Naive thymus-derived CD8-positive, alpha-beta T cell (primary cell): Measurements from ENCODE around the gene MS4A4E. TPM values are rescaled to one million over a fixed set of nuclear protein-coding genes. Genes with fewer than 3 reads are reported as not detected.
"Not testable (repeated sequence)": the region's sequence is repeated elsewhere in the genome, so short reads cannot be mapped to it uniquely, and the experiment has no call there.

Source experiments
- ATAC-seq, 2 donors: fragments of 150-1000 bp; cut with Tn5 transposase in 1 of 2; sonication (Bioruptor Pico), chemical (Tn5 transposase) in 1 of 2; 1 replicate in 1 of 2; 2 replicates in 1 of 2; pipeline ENCODE4 v1.10.0; 2021; ENCODE audit warnings: mild to moderate bottlenecking in 2 of 2, moderate library complexity in 2 of 2
- POLR2A ChIA-PET: fragments of 350-600 bp; sonication (Branson Sonifier 250); formaldehyde crosslinking; loops from one replicate; lab custom pipeline; 2021; ENCODE audit warnings: antibody characterized with exemption; lab: Charles Lee
- DNase-seq, 10 donors: peaks; one replicate each; pipeline versions ENCODE4 v3.0.0 to v3.0.0-alpha.2; 2020 to 2022
- H3K27ac Mint-ChIP-seq, 10 donors: one replicate each; pipeline ENCODE4 v1.8.0; 2020 to 2022; ENCODE audit warnings: mild to moderate bottlenecking in 10 of 10, mixed read lengths in 10 of 10, moderate library complexity in 4 of 10, inconsistent platforms in 1 of 10
- H3K27me3 Mint-ChIP-seq, 5 donors: one replicate each; pipeline ENCODE4 v1.8.0; 2021 to 2022; ENCODE audit warnings: mixed read lengths in 5 of 5
- H3K36me3 Mint-ChIP-seq, 3 donors: one replicate each; pipeline ENCODE4 v1.8.0; 2020 to 2022; ENCODE audit warnings: mixed read lengths in 3 of 3, mild to moderate bottlenecking in 2 of 3, inconsistent platforms in 1 of 3
- H3K4me1 Mint-ChIP-seq, 4 donors: one replicate each; pipeline ENCODE4 v1.8.0; 2021 to 2022; ENCODE audit warnings: mixed read lengths in 4 of 4
- H3K4me3 Mint-ChIP-seq, 10 donors: one replicate each; pipeline ENCODE4 v1.8.0; 2020 to 2022; ENCODE audit warnings: mild to moderate bottlenecking in 10 of 10, mixed read lengths in 10 of 10, moderate library complexity in 6 of 10, inconsistent platforms in 1 of 10
- H3K9me3 Mint-ChIP-seq, 9 donors: one replicate each; pipeline ENCODE4 v1.8.0; 2020 to 2022; ENCODE audit warnings: mixed read lengths in 9 of 9, mild to moderate bottlenecking in 3 of 9, inconsistent platforms in 1 of 9, moderate library complexity in 1 of 9
- polyA plus RNA-seq, 3 donors: library from polyadenylated mRNA; unstranded; fragments of 300-500 nt; fragmentation: Illumina TruSeq; gene quantifications; one replicate each; pipeline ENCODE4 v1.2.3, GENCODE V29; 2021
- total RNA-seq, 8 experiments: library from RNA in 2 of 8; stranded (reverse) in 2 of 8; gene quantifications; one replicate each; pipeline ENCODE4 v1.2.3 and lab custom pipeline; 2021 to 2026

MS4A4E gene
- total and polyA plus RNA-seq, 5 experiments from 2014 or later: not detected

- not testable (repeated sequence) for DNase-seq, H3K4me3 Mint-ChIP-seq
- H3K27me3 Mint-ChIP-seq: peaks cover 0 to 20% (median 7%) of the 10 kb centered on the region in 5 donors
These were observed 56.8 kb downstream of the MS4A4E start for GRCh38 chr11:60186128-60186527.

GRCh38 chr11:60185512-60185827 is 57.5 kb downstream of the MS4A4E start:
- peaks cover 0 to 17% (median 6%) of the 10 kb centered on the region in 9 donors for H3K9me3 Mint-ChIP-seq
- ATAC-seq, POLR2A ChIA-PET, H3K36me3 Mint-ChIP-seq, H3K27ac Mint-ChIP-seq, H3K4me3 Mint-ChIP-seq, DNase-seq: not testable (repeated sequence)
- peaks cover 1 to 20% (median 10%) of the 10 kb centered on the region in 5 donors for H3K27me3 Mint-ChIP-seq
- peaks cover 0 to 56% (median under 1%) of the 10 kb centered on the region in 4 donors for H3K4me1 Mint-ChIP-seq

More at GRCh38 chr11:60186128-60186527, 56.8 kb downstream of the MS4A4E start:
- H3K27ac Mint-ChIP-seq, H3K36me3 Mint-ChIP-seq, POLR2A ChIA-PET, ATAC-seq: not testable (repeated sequence)
- peaks cover 0 to 17% (median 6%) of the 10 kb centered on the region in 9 donors for H3K9me3 Mint-ChIP-seq
- peaks cover 0 to 55% (median under 1%) of the 10 kb centered on the region in 4 donors for H3K4me1 Mint-ChIP-seq

GRCh38 chr11:60184824-60185511 is 58.0 kb downstream of the MS4A4E start:
- Mint-ChIP-seq H3K9me3 (peaks cover 0 to 17% (median 6%) of the 10 kb centered on the region in 9 donors), H3K4me1 (peaks cover 0 to 61% (median under 1%) of the 10 kb centered on the region in 4 donors), H3K27me3 (peaks cover 3 to 20% (median 11%) of the 10 kb centered on the region in 5 donors), H3K27ac (no peak overlapping the region), H3K4me3 (no peak overlapping the region), H3K36me3 (peaks cover 3 to 7% (median 4%) of the 10 kb centered on the region in 3 donors)
- POLR2A ChIA-PET: no interaction called here
- ATAC-seq (no peak), DNase-seq (no peak)

- Mint-ChIP-seq H3K36me3 (peaks cover 3 to 7% (median 4%) of the 10 kb centered on the region in 3 donors), H3K4me1 (peaks cover 0 to 59% (median under 1%) of the 10 kb centered on the region in 4 donors), H3K27ac (no peak overlapping the region), H3K9me3 (peaks cover 0 to 17% (median 6%) of the 10 kb centered on the region in 9 donors), H3K27me3 (peaks cover 3 to 20% (median 11%) of the 10 kb centered on the region in 5 donors), H3K4me3 (no peak overlapping the region)
- ATAC-seq: no peak
- POLR2A ChIA-PET: no interaction called here
- DNase-seq: no peak
These were observed 59.2 kb downstream of the MS4A4E start for GRCh38 chr11:60183591-60184205.

GRCh38 chr11:60182541-60183330 is 60.2 kb downstream of the MS4A4E start, which contains the start of gene MS4A6A:
Gene MS4A6A (minus strand): TSS chr11:60183083. CDS start chr11:60181727, 1,356 bp downstream.
- H3K36me3 Mint-ChIP-seq: peaks cover 3 to 7% (median 4%) of the 10 kb centered on the region in 3 donors
- peaks cover 0 to 14% (median 6%) of the 10 kb centered on the region in 9 donors for H3K9me3 Mint-ChIP-seq
- H3K27me3 Mint-ChIP-seq: peaks cover 3 to 20% (median 11%) of the 10 kb centered on the region in 5 donors
- POLR2A ChIA-PET: no interaction called here
- H3K27ac Mint-ChIP-seq: no peak within 1 kb of the TSS
- H3K4me3 Mint-ChIP-seq: peak within 1 kb of the TSS in 1 of 10 donors; percentile 60
- peaks cover 0 to 54% (median under 1%) of the 10 kb centered on the region in 4 donors for H3K4me1 Mint-ChIP-seq
- ATAC-seq (no peak), DNase-seq (no peak)

GRCh38 chr11:60175860-60176275 is 67.1 kb downstream of the MS4A4E start:
- Mint-ChIP-seq H3K4me3 (no peak overlapping the region), H3K9me3 (peaks cover 0 to 3% (median 1%) of the 10 kb centered on the region in 9 donors), H3K36me3 (no peaks in the 10 kb centered on the region), H3K27me3 (peaks cover 3 to 11% (median 8%) of the 10 kb centered on the region in 5 donors), H3K4me1 (peaks cover 0 to 14% (median 0%) of the 10 kb centered on the region in 4 donors), H3K27ac (no peak overlapping the region)
- DNase-seq (no peak), ATAC-seq (no peak)
- POLR2A ChIA-PET: no interaction called here

GRCh38 chr11:60172011-60172410 is 70.9 kb downstream of the MS4A4E start:
- peaks cover 0 to 13% (median 0%) of the 10 kb centered on the region in 3 donors for H3K36me3 Mint-ChIP-seq
- POLR2A ChIA-PET: no interaction called here

GRCh38 chr11:60170566-60170965 is 72.4 kb downstream of the MS4A4E start:
- peaks cover 0 to 13% (median 0%) of the 10 kb centered on the region in 3 donors for H3K36me3 Mint-ChIP-seq

More at GRCh38 chr11:60172011-60172410, 70.9 kb downstream of the MS4A4E start:
- peaks cover 0 to 30% (median 17%) of the 10 kb centered on the region in 9 donors for H3K9me3 Mint-ChIP-seq
- ATAC-seq (no peak), DNase-seq (no peak)
- H3K27me3 Mint-ChIP-seq: peaks cover 0 to 13% (median 3%) of the 10 kb centered on the region in 5 donors
- H3K27ac Mint-ChIP-seq: no peak overlapping the region
- peaks cover 0 to 7% (median 0%) of the 10 kb centered on the region in 4 donors for H3K4me1 Mint-ChIP-seq
- no peak overlapping the region for H3K4me3 Mint-ChIP-seq

GRCh38 chr11:60169264-60169915 is 73.5 kb downstream of the MS4A4E start:
- Mint-ChIP-seq H3K27me3 (peaks cover 0 to 6% (median 3%) of the 10 kb centered on the region in 5 donors), H3K9me3 (peaks cover 0 to 30% (median 17%) of the 10 kb centered on the region in 9 donors), H3K36me3 (peaks cover 0 to 13% (median 0%) of the 10 kb centered on the region in 3 donors), H3K4me3 (no peak overlapping the region), H3K4me1 (peaks cover 0 to 2% (median 0%) of the 10 kb centered on the region in 4 donors), H3K27ac (no peak overlapping the region)
- DNase-seq (peak in 1 of 10 donors; percentile 4), ATAC-seq (no peak)
- POLR2A ChIA-PET: no interaction called here

More at GRCh38 chr11:60170566-60170965, 72.4 kb downstream of the MS4A4E start:
- ATAC-seq (no peak), DNase-seq (no peak)
- POLR2A ChIA-PET: no interaction called here
- no peak overlapping the region for H3K4me3 Mint-ChIP-seq
- H3K27me3 Mint-ChIP-seq: peaks cover 0 to 13% (median 5%) of the 10 kb centered on the region in 5 donors
- H3K27ac Mint-ChIP-seq: no peak overlapping the region
- peaks cover 0 to 30% (median 17%) of the 10 kb centered on the region in 9 donors for H3K9me3 Mint-ChIP-seq
- peaks cover 0 to 2% (median 0%) of the 10 kb centered on the region in 4 donors for H3K4me1 Mint-ChIP-seq

GRCh38 chr11:60168306-60168705 is 74.6 kb downstream of the MS4A4E start:
- peaks cover 0 to 13% (median 0%) of the 10 kb centered on the region in 3 donors for H3K36me3 Mint-ChIP-seq
- H3K27ac Mint-ChIP-seq: peak overlapping the region in 1 of 10 donors; percentile 70
- peaks cover 0 to 30% (median 17%) of the 10 kb centered on the region in 9 donors for H3K9me3 Mint-ChIP-seq
- peaks cover 3 to 8% (median 8%) of the 10 kb centered on the region in 5 donors for H3K27me3 Mint-ChIP-seq
- no peak overlapping the region for H3K4me3 Mint-ChIP-seq
- H3K4me1 Mint-ChIP-seq: peaks cover 0 to 2% (median 0%) of the 10 kb centered on the region in 4 donors
- DNase-seq (no peak), ATAC-seq (no peak)
- POLR2A ChIA-PET: no interaction called here

GRCh38 chr11:60165951-60166350 is 77.0 kb downstream of the MS4A4E start:
- POLR2A ChIA-PET: no interaction called here
- Mint-ChIP-seq H3K4me1 (peaks cover 0 to 2% (median 0%) of the 10 kb centered on the region in 4 donors), H3K36me3 (peaks cover 0 to 13% (median 0%) of the 10 kb centered on the region in 3 donors), H3K27me3 (peaks cover 1 to 22% (median 8%) of the 10 kb centered on the region in 5 donors), H3K9me3 (peaks cover 0 to 28% (median 15%) of the 10 kb centered on the region in 9 donors), H3K27ac (no peak overlapping the region), H3K4me3 (no peak overlapping the region)
- DNase-seq (no peak), ATAC-seq (no peak)
